ENCODE measurements around the gene GARIN1A.

Gene GARIN1A

DNA sequence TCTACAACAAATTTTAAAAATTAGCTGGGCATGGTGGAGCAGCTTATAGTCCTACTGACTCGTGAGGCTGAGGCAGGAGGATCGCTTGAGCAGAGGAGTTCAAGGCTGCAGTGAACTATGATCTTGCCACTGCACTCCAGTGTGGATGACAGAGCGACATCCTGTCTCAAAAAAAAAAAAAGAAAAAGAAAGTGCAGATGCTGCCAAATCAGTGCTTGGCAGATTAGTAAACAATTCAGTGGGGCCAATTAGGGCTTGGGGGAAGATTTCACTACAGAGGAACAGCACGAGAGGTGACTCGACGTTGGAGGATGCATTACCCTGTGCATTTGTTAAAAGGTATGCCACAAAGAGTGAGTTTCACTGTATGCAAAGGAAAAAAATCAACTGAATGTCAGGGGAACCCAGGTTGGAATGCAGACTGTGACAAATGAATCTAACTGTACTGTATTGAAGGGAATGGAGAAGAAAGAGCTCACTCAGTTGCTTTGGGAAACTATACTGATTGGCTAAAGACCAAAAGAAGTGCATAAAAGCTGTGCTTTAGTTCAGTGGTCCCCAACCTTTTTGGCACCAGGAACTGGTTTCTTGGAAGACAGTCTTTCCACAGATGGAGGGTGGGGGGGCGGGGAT is 31.6 kb downstream of the GARIN1A start:
- TF ChIP-seq, protein P1, sequence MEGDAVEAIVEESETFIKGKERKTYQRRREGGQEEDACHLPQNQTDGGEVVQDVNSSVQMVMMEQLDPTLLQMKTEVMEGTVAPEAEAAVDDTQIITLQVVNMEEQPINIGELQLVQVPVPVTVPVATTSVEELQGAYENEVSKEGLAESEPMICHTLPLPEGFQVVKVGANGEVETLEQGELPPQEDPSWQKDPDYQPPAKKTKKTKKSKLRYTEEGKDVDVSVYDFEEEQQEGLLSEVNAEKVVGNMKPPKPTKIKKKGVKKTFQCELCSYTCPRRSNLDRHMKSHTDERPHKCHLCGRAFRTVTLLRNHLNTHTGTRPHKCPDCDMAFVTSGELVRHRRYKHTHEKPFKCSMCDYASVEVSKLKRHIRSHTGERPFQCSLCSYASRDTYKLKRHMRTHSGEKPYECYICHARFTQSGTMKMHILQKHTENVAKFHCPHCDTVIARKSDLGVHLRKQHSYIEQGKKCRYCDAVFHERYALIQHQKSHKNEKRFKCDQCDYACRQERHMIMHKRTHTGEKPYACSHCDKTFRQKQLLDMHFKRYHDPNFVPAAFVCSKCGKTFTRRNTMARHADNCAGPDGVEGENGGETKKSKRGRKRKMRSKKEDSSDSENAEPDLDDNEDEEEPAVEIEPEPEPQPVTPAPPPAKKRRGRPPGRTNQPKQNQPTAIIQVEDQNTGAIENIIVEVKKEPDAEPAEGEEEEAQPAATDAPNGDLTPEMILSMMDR (IDR thresholded peaks at IDR 0.05; ENCODE audit: extremely low read depth, missing control alignments) = no peak
- DNase-seq (ENCODE audit: low spot score) = no peak

DNA sequence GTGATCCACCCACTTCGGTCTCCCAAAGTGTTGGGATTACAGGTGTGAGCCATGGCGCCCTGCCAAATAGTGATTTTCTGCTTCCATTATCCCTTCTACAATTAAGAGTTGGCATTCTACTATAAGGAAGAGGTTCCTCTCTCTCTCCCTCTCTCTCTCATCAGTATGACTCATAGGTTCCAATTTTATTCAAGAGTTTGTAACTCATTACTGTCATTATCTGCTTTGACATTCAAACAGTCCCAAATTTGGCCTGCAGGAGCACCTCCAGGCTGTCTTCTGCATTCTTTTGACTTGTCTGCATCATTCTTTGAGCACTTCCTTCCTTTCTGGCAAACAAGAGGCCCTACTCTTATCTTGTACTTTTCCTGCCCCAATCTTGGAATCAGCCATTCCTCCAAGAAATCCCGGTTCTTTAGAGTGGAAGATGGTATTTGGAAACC is 33.8 kb downstream of the GARIN1A start:
- no peak for DNase-seq (ENCODE audit: low spot score)
- TF ChIP-seq, protein P1 (IDR thresholded peaks at IDR 0.05; ENCODE audit: extremely low read depth, missing control alignments) = no peak

DNA sequence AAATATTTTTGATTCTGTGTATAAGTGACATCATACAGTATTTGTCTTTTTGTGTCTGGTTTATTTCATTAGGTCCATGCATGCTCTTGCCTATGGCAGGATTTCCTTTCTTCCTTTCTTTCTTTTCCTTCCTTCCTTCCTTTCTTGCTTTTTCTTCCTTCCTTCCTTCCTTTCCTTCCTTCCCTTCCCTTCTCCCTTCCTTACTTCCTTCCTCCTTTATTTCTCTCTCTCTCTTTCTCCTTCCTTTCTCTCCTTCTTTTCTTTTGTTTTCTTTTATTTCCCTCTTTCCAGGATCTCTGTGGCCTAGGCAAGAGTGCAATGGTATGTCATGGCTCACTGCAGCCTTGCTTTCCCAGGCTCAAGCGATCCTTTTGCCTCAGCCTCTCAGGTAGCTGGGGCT is 35.7 kb downstream of the GARIN1A start:
- DNase-seq (ENCODE audit: low spot score) = no peak
- TF ChIP-seq, protein P1 (IDR thresholded peaks at IDR 0.05; ENCODE audit: extremely low read depth, missing control alignments) = no peak

DNA sequence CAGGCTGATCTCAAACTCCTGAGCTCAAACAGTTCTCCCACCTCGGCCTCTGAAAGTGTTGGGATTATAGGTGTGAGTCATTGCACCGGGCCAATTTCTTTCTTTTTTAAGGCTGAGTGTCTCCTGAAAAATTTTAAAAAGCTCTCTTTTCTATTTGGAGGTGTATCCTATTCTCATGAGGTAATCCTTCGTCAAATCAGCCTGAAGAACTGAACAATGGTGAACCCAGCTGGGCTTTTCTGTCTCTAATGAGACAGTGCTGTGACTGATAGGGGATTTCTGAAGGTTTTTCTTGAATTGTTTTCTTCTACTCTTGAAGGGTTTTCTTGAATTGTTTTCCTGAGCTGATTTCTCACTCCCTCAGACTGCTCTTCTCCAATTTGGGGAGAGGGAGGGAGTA is 36.1 kb downstream of the GARIN1A start:
- no peak for DNase-seq (ENCODE audit: low spot score)
- TF ChIP-seq, protein P1 (IDR thresholded peaks at IDR 0.05; ENCODE audit: extremely low read depth, missing control alignments) = no peak

DNA sequence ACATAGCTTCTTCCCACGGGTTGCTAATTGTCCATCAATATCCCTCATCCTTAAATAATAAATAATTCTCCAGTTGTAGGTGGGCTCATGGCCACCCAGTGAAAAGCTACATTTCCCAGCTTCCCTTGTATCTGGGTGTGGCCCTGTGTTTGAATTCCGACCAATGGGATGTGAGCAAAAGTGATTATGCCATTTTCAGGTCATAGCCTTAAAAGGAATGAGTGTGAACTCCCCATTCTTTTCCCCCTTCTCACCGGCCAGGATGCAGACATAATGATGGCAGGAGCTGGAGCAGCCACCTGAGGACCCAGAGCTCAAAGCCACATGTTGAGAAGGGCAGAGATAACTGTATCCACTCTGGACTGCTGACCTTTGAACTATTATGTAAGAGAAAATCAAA is 36.7 kb downstream of the GARIN1A start:
- TF ChIP-seq, protein P1 (IDR thresholded peaks at IDR 0.05; ENCODE audit: extremely low read depth, missing control alignments) = no peak
- no peak for DNase-seq (ENCODE audit: low spot score)

DNA sequence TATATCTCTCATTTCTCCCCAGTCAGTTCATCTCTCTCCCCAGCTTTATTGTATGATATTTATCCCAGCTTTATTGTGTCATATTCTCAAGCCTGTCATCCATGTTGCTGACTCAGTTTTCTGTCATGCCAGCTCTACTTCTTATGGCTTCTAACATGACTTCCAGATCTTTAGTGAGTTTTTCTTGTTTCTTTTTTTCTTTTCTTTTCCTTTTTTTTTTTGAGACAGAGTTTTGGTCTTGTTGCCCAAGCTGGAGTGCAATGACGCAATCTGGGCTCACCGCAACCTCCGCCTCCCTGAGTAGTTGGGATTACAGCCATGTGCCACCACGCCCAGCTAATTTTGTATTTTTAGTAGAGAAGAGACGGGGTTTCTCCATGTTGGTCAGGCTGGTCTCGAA is 38.4 kb downstream of the GARIN1A start:
- DNase-seq (ENCODE audit: low spot score) = no peak
- TF ChIP-seq, protein P1 (IDR thresholded peaks at IDR 0.05; ENCODE audit: extremely low read depth, missing control alignments) = no peak

DNA sequence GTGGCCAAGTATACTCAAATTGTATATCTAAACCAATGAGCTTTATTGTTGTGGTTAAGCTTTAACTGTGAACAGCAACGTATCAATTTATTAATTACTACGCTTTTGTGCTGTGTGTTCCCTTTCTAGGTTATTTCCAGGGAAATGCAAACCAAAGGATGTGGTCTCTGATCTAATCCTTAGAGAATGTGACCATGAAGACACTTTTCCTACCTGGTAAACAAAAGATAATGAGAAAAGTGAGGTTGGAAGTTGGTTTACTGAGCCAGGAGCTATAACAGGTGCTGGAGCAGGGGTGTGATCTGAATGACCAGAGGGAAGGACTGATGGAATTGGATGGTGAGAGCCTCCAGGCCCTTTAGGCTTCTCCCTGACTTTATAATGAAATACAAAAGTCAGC is 41.7 kb downstream of the GARIN1A start:
- DNase-seq (ENCODE audit: low spot score) = no peak

More for the DNA sequence above, 41.7 kb downstream of the GARIN1A start:
- TF ChIP-seq, protein P1 (IDR thresholded peaks at IDR 0.05; ENCODE audit: extremely low read depth, missing control alignments) = no peak
